Endothelial cell (in vitro differentiated cells): ENCODE data around the gene NPHS2. TPM values are rescaled to one million over a fixed set of nuclear protein-coding genes. Genes with fewer than 3 reads are reported as not detected.

Source experiments
- DNase-seq: peaks from one replicate; pipeline ENCODE4 v3.0.0; 2021; ENCODE audit warnings: low spot score
- H3K27ac Mint-ChIP-seq: one replicate; pipeline ENCODE4 v1.8.0; 2021; ENCODE audit warnings: mixed read lengths, inconsistent platforms; ENCODE audit not compliant: unreplicated experiment
- H3K27me3 Mint-ChIP-seq: one replicate; pipeline ENCODE4 v1.8.0; 2021; ENCODE audit warnings: mild to moderate bottlenecking, moderate library complexity, mixed read lengths, inconsistent platforms; ENCODE audit not compliant: unreplicated experiment
- H3K36me3 Mint-ChIP-seq: one replicate; pipeline ENCODE4 v1.8.0; 2021; ENCODE audit warnings: mild to moderate bottlenecking, low read depth, mixed read lengths, inconsistent platforms; ENCODE audit not compliant: unreplicated experiment
- H3K4me1 Mint-ChIP-seq: one replicate; pipeline ENCODE4 v1.8.0; 2021; ENCODE audit warnings: mild to moderate bottlenecking, mixed read lengths, inconsistent platforms; ENCODE audit not compliant: unreplicated experiment
- H3K4me3 Mint-ChIP-seq: one replicate; pipeline ENCODE4 v1.8.0; 2021; ENCODE audit warnings: mild to moderate bottlenecking, mixed read lengths, inconsistent platforms; ENCODE audit not compliant: unreplicated experiment
- H3K9me3 Mint-ChIP-seq: one replicate; pipeline ENCODE4 v1.8.0; 2021; ENCODE audit warnings: mixed read lengths, inconsistent platforms; ENCODE audit not compliant: unreplicated experiment
- total RNA-seq: library from RNA; stranded (reverse); fragmentation: NEBNext Ultra II Directional; extraction: Animal tissue kit (Norgen Biotek cat#: 25700); gene quantifications from one replicate; pipeline ENCODE4 v1.2.1, GENCODE V29; 2021; ENCODE audit not compliant: unreplicated experiment
- TF ChIP-seq, protein P1 (sequence below): fragments of 200-600 bp; sonication (generic); IDR thresholded peaks from one replicate; pipeline ENCODE4 v1.5.0; 2021; ENCODE audit warnings: antibody characterized with exemption; ENCODE audit not compliant: unreplicated experiment

The NPHS2 gene
- total RNA-seq, 1 donor from 2014 or later = not detected

- Mint-ChIP-seq H3K27me3 (no peaks in the 10 kb centered on the region), H3K4me1 (no peaks in the 10 kb centered on the region), H3K4me3 (no peak overlapping the region), H3K27ac (no peak overlapping the region), H3K36me3 (no peaks in the 10 kb centered on the region), H3K9me3 (no peaks in the 10 kb centered on the region)
- no peak for DNase-seq
- TF ChIP-seq, protein P1, sequence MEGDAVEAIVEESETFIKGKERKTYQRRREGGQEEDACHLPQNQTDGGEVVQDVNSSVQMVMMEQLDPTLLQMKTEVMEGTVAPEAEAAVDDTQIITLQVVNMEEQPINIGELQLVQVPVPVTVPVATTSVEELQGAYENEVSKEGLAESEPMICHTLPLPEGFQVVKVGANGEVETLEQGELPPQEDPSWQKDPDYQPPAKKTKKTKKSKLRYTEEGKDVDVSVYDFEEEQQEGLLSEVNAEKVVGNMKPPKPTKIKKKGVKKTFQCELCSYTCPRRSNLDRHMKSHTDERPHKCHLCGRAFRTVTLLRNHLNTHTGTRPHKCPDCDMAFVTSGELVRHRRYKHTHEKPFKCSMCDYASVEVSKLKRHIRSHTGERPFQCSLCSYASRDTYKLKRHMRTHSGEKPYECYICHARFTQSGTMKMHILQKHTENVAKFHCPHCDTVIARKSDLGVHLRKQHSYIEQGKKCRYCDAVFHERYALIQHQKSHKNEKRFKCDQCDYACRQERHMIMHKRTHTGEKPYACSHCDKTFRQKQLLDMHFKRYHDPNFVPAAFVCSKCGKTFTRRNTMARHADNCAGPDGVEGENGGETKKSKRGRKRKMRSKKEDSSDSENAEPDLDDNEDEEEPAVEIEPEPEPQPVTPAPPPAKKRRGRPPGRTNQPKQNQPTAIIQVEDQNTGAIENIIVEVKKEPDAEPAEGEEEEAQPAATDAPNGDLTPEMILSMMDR = no peak
Observed at GRCh38 chr1:179588425-179589024, 12.8 kb upstream of the NPHS2 start.

DNA sequence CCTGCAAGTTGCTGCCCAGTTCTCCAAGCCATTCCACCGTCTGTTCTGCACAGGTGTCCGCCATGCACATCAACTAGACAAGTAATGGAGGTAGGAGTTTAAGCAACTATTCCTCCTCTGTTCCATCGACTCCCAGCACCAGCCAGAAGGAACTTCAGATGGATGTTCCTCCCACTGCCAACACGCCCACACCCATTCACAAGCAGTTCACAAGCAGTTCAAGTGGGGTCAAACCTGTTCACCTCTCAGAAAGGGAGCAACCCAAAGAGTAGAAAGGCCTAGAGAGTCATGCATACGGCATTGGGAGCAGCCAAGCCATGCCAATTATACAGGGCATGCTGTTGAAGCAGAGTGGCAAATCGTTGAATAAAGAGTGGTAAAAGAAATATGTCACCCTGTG lies 11.6 kb upstream of the NPHS2 start:
- Mint-ChIP-seq H3K27ac (no peak overlapping the region), H3K4me1 (no peaks in the 10 kb centered on the region), H3K9me3 (no peaks in the 10 kb centered on the region), H3K36me3 (no peaks in the 10 kb centered on the region), H3K27me3 (no peaks in the 10 kb centered on the region), H3K4me3 (no peak overlapping the region)
- DNase-seq = no peak
- TF ChIP-seq, protein P1 = no peak

GRCh38 chr1:179586107-179586823 lies 10.5 kb upstream of the NPHS2 start:
- H3K27me3 Mint-ChIP-seq = no peaks in the 10 kb centered on the region
- H3K36me3 Mint-ChIP-seq = no peaks in the 10 kb centered on the region
- H3K27ac Mint-ChIP-seq = no peak overlapping the region
- no peaks in the 10 kb centered on the region for H3K9me3 Mint-ChIP-seq
- TF ChIP-seq, protein P1 = peak; percentile 62
- H3K4me3 Mint-ChIP-seq = no peak overlapping the region
- no peaks in the 10 kb centered on the region for H3K4me1 Mint-ChIP-seq
- peak; percentile 72 for DNase-seq

DNA sequence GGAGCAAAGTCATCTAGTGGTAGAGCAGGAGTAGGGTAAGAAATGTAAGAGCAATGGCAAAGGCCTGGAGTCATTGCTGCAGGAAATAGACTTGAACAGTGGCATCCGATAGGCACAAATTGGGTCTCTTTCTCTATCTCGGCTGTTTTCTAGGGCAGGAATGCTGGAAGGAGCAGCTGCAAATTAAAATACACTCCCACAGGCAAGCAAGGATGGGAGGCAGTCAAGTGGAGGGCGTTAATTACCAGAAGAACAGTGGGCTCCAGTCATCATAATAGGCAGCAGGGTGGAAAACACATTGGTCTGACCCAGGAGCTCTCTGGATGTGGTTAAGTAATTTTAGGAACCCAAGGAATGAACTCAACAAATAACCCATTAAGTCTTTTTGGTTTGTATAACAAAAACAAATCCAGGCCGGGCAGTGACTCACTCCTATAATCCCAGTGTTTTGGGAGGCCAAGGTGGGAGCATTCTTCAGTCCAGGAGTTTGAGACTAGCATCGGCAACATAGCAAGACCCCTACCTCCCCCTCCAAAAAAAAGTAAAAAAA lies 8.1 kb upstream of the NPHS2 start:
- TF ChIP-seq, protein P1 = no peak
- no peak overlapping the region for H3K27ac Mint-ChIP-seq
- DNase-seq = no peak
- H3K27me3 Mint-ChIP-seq = no peaks in the 10 kb centered on the region
- no peak overlapping the region for H3K4me3 Mint-ChIP-seq
- no peaks in the 10 kb centered on the region for H3K4me1 Mint-ChIP-seq
- H3K9me3 Mint-ChIP-seq = no peaks in the 10 kb centered on the region
- no peaks in the 10 kb centered on the region for H3K36me3 Mint-ChIP-seq

DNA sequence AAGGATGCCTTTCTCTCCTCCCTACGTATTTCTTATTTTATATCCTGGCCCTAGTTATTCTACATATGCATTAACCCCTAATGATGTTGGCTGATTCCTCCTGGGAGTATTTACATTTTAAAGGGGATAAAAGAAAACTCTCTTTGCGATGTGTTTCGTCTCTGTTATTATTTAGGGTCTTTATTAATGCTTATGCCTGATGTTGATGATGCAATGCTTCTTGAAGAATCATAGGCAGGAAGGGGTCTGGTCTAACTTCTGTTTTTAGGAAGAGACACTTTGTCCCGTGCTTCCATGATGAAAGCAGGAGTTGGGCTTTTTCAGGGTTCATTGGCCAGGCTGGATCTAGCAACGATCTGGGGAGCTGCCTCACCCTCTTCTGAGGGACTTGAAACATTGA lies 761 bp upstream of the NPHS2 start:
- Mint-ChIP-seq H3K27ac (no peak overlapping the region), H3K4me3 (no peak overlapping the region), H3K9me3 (no peaks in the 10 kb centered on the region), H3K36me3 (no peaks in the 10 kb centered on the region), H3K27me3 (peaks cover 4% of the 10 kb centered on the region), H3K4me1 (no peaks in the 10 kb centered on the region)
- TF ChIP-seq, protein P1 = no peak
- no peak for DNase-seq
